ENCODE data around the gene NANOGP8.

- TF ChIP-seq, protein P1, sequence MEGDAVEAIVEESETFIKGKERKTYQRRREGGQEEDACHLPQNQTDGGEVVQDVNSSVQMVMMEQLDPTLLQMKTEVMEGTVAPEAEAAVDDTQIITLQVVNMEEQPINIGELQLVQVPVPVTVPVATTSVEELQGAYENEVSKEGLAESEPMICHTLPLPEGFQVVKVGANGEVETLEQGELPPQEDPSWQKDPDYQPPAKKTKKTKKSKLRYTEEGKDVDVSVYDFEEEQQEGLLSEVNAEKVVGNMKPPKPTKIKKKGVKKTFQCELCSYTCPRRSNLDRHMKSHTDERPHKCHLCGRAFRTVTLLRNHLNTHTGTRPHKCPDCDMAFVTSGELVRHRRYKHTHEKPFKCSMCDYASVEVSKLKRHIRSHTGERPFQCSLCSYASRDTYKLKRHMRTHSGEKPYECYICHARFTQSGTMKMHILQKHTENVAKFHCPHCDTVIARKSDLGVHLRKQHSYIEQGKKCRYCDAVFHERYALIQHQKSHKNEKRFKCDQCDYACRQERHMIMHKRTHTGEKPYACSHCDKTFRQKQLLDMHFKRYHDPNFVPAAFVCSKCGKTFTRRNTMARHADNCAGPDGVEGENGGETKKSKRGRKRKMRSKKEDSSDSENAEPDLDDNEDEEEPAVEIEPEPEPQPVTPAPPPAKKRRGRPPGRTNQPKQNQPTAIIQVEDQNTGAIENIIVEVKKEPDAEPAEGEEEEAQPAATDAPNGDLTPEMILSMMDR (conservative IDR thresholded peaks at IDR 0.05 in 1 of 2, IDR thresholded peaks at IDR 0.05 in 1 of 2; ENCODE audit: extremely low read depth in 1 of 2, insufficient read depth in 1 of 2, low read depth in 1 of 2, low read length in 2 of 2): no peak
- no peak for TF ChIP-seq EZH2 (IDR thresholded peaks at IDR 0.05; ENCODE audit: borderline replicate concordance, low read length)
Measured at GRCh38 chr15:35117543-35118265, 32.6 kb upstream of the NANOGP8 start.

Data from mammary epithelial cell (primary cell).